Stimulated activated CD8-positive, alpha-beta memory T cell treated with anti-CD3 and anti-CD28 coated beads, Interleukin-12 subunit alpha, Interleukin-12 subunit beta, amount 100 ng/mL, for 24 hours (primary cell): Measurements from ENCODE around the gene IL9.

Experiments
- DNase-seq: peaks from one replicate; pipeline ENCODE4 v3.0.0-alpha.2; 2020; ENCODE audit errors: extremely low read depth

The IL9 gene

DNA sequence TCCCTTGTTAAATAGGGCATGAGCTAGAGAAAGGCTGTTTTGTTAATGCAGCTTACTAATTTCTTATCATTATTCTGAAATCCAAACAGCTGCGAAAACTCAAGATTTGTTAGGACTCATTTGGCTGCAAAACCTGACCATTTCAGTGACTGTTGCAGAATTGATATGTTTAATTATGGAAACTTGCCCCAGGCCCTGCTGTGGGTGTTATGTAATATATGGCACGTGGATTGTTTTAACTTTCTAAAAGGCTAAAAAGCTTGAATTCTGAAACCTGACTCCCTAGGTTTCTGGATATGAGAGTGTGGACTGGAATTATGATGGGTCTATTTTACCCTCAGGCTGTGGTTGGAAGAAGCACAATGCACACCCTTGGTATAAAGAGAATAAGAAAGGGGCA lies 4.4 kb downstream of the IL9 start:
- no peak for DNase-seq

DNA sequence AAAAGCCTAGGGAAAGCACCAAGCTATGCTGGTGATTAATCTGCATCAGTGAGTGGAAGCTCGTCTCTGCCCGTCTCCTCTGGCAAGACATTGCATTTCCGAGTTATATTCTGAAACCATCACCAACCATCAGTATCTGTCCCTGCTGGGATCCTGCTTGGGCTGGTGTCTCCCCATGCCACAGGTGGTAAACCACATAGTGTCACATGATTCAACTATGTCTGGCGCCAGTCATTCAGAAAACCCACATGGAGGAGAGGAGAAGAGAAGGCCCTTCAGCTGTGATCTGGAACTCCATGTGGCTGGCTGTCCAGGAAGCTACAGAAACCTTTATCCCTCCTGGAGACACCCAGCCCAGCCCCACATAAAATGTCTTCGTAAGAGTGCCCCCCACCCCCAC lies 4.8 kb downstream of the IL9 start:
- no peak for DNase-seq

DNA sequence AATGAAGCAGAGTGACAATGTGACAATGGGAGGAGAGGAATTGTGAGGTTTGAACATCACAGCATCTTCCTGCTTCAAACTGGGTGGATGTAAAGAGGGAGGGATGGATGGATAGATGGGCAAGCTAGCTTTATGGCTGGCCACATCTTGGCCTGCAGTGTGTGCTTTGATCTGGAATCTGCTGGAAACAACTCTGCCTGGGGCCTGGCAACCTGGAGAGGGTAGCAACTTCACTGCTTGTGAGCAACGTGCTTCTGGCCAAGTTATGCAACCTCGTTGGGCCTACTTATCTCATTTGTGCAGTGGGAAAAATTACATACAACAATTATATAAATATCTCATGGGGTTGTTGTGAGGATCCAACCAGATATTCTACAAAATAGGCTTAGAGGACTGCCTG lies 5.3 kb downstream of the IL9 start:
- DNase-seq, result no peak

DNA sequence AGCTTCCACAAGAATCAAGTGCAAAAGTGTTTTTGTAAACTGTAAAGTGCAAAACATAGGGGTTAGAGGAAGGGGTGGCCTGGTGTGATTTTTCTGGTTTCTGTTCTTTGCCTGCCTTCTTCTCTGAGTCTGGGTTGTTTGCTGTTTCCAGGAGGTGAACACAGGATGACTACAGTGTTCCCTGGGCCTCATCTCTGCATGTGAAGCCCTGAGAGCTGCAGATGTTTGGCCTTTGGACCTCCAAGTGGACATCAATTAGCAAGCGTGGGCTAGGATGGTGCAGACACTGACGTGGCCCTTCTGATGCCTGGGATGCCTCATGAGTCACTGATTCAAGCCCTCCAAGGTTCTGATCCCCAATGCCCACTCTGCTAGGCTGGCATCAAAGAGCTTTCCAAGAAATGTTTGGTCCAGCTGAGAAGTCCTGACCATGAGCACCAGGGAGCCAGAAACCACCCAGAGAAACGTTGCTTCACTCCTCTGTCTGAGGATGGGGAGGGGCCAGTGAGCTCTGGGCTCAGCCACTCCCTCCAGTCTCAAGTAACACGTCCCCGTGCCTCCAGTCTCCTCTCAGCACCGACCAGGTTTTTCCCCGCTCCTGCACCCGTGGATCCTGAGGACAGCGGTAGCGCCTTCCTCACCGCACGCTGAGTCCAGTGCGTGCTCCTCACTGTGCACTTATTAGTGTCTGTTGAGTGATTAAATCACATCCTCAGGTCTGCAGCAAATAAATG lies 7.6 kb downstream of the IL9 start:
- no peak for DNase-seq

DNA sequence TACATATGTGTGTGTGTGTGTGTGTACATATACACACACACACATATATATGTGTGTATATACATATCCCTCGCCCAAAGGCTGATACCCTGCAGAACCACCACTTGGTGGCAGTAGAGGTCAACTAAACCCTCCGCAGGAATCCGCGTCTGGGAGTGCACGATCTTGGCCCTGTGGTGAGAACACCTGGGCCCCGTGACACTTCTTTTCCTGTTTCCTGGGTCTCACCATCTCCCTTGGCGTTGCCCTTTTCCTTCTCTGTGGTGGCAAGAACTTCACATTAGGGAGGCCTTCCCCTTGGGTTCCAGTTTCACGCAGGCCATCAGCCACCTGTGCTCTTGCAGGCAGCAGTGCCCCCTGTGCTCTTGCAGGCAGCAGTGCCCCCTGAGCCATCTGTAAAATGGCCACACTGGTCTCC lies 8.2 kb downstream of the IL9 start:
- DNase-seq, result no peak

DNA sequence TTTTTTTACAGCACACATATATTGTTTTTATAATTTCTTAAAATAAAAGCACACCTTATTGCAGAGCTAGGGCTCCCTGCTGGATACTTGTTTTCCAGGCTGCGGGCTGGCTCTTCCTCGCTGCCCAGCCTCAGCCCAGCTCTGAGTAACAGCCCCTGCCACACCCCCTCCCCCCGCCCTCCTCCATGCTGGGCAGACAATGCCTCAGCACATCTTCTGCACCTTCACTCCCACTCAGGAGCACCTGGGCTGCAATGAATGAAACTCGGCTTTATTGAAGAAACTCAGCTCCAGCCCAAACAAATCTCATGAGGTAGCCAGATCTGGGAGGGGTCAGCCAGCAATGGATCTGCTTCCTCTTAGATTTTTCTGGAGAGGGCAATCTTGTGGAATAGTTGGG lies 9.5 kb downstream of the IL9 start:
- DNase-seq, result no peak

DNA sequence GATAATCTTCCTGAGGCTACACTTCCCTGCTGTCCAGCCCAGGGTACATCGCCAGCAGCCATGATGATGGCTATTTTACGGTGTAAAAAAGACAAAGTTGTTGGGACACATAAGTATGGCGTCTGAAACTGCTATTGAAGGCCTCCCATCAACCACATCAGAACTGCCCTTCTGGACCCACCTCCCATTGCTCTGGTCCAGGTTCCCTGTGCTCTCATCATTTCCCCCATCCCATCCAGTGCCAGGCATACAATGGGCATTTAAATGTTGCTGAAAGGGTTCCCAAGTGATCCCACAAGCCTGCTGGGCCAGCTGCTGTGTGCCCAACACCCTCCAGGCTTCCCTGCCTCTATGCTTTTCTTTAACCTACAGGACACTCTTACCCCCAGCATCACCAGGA lies 10.6 kb downstream of the IL9 start:
- no peak for DNase-seq

DNA sequence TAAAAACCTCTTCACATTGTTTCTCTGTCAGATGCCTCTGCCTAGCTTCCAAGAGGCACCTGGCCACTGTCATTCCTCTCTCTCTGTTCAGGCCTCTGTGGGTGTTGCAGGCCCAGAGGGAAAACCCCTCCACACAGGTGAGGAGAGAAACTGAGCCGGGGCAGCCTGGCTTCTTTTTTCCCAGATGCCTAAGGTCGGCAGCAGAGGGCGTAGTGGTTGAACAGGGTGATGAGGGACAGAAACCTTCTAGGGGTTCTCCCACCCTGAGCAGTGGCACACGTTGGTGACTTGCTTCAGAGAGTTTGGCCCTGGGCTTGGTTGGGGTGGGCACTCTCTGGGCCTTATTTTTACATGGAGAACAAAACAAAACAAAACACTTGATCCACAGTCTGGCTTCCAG lies 12.2 kb downstream of the IL9 start:
- no peak for DNase-seq

DNA sequence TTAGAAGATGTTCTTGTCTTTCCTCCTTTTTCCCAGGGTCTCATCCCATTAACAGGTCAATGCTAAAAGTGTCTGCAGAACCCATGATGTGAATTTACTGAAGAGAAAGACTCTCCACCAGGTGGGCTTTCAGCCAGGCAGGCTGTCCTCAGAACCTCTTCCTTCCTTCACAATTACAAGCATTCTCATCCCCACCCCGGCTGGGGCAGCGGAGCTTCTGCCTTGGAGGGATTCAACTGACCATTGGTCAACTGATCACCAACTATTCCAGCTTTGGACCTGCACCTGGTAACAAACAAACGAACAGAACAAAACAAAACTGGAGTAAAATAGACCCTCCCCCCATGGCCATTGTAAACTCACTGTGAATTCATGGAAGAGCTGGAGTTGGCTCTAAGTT lies 12.6 kb downstream of the IL9 start:
- DNase-seq, result no peak

DNA sequence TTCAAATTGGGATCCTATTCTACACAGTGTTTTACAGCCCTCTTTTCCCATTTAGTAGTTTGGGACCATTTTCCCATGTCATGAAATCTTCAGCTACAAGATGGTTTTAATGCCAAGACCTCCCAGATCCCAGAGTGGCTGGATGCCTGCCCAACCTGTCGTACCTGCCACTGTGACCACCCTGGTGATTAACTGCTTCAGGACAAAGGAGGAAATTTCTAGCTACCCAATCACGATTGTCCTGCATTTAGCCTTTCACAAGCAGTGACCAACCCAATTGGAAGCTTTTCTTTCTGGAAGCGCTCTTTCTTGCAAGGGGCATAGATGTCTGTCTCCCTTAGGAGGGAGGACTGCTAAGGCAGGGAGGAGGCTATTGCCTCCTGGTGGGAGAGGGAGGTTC lies 13.8 kb downstream of the IL9 start:
- no peak for DNase-seq

DNA sequence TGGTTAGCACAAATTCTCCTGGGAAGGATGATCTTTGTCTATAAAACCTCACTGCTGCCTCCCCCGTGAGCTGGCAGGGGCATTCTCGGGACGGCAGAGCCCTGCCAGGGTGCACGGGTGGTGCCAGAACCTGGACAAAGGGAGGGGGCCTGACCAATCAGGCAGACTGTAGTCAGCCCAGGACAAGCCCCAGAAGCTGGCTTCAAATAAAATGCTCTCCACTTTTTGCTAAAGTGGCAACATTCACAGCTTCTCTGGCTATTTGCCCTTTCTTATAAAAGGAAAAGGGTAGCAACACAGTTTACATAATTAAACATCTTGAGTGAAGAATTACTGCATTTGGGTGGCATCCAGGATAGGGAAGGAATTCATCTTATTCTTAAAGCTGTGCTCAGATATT lies 14.4 kb downstream of the IL9 start:
- DNase-seq, result no peak

DNA sequence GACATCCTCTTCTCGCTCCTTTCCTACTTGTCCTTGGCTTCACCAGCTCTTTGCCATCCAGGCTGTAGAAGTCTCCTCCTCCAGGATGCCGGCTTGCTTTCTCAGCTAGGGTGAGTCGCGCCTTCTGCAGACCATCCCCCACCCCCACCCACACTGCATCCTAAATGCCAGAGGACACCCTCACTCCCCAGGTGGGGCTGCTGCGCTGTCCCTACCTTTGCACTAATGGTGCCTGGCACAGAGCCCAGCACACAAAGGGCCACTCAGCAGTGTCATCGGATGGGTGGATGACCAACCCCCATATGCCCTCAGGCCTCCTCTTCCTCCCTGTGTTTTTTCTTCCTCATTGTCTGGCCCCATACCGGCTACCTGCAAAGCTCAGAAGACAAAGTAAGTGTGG lies 14.8 kb downstream of the IL9 start:
- no peak for DNase-seq

DNA sequence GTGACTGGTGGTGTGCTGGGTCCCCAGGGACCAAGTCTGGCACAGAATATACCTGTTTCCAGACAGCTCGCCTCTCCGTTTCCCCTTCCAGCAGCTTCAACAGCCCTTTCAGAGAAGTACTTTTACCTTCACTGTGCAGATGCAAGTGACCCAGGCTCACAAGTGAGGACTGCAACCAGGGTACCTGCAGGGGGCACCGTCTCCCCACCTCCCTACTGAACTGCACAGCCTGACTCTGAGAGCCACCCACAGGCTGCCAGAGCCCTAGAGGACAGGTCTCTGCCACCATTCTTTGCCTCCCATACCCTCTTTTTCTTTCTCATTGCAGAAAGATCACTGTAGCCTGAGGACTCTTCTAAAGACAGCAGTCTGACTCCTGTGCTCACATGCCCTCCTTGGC lies 15.4 kb downstream of the IL9 start:
- no peak for DNase-seq

DNA sequence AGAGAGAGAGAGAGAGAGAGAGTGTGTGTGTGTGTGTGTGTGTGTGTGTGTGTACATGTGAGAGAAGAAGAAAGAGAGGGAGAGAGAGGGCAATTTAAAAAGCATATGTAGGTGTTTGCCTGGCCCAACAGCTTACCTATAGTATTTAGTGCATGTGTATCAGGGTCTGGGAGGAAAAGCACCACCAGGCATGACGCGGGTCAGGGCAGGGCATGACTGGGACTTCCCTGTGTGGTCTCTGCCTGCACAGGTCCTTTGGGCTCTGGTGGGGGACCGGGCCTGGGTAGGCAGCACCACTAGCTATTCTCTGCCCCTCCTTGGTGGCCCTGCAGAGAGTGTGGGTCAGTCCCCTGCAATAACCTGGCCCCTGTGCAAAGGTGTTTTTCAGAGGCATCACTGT lies 16.1 kb downstream of the IL9 start:
- DNase-seq, result no peak

DNA sequence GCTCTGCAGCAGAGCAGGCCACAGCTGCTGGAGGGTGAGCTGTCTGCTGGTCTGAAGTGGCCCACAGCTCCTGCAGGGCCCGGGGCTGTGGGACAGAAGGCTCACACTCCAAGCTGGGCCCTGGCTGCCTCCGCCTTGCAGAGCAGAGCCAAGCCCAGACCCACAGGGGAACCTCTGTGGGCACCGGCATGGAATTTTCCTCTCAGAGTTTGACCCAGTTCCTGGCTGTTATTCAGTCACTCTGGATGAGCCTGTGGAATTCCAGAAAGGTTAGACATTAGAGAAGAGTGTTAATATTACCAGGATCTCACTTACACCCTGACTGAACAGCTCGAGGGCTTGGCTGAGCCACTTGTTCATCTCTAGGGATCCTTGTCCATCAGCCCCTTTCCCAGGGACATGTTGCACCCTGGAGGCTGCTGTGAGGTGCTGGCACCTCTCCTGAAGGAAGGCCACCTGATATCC lies 17.5 kb downstream of the IL9 start:
- no peak for DNase-seq

DNA sequence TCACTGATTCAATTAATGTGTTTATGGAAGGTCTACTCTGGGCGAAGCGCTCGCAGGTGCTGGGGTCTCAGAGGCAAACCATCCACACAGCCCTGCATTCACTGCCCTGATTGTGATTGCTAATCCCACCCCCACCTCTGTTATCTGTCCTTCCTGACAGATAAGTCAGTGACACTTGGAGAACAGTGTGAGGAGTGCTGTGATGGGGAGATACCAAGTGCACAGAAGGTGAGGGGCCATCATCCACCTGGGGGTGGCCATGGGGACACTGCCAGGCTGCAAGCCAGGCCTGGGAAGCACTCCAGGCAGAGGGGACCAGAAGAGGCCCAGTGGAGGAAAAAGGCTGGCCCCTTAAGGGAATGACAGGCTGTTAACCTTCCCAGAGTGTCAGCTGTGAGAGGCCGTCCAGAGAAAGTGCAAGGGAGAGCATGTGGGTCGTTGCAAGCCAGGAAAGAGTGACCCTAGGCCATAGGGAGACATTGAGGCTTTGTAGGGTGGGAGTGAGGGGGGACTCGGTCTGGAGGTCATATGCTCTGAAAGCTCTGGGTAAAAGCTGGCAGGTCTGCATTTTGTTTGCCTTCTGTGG lies 18.0 kb downstream of the IL9 start:
- DNase-seq, result no peak

DNA sequence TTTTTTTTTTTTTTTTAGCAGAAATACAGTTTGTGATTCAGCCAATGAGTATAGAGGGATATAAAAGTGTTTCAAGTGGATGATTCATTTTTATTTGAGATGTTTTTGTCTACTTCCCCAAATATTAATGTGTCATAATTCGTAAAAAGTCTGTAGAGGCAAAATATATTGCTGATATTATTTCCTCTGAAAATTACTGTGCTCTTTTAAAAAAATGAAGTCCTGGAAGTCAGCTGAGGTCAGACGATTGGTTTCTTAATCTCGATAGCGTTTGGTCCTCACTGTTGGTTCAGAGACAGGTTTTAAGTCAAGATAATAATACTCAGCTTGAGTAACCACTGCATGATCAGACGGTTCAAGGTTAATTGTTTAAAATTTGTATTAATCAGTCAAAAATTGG lies 19.5 kb downstream of the IL9 start:
- no peak for DNase-seq

DNA sequence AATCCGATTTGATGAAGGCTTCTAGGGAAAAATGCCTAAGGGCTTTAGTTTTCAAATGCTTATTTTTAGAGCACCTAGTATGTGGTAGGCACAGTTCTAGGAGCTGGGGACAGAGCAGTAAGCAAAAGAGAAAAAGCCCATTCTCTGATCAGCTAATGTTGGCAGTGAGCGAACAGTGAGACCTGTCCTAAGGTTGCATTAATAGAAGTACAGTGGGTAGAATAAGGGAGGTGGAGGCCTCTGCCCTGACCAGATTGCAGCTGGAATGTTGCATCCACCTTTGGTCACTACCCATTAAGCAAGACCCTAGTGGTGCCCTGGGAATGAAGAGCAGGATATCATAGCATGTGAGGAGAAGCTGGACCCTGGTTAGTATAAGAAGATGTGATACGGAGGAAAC lies 20.1 kb downstream of the IL9 start:
- DNase-seq, result no peak

DNA sequence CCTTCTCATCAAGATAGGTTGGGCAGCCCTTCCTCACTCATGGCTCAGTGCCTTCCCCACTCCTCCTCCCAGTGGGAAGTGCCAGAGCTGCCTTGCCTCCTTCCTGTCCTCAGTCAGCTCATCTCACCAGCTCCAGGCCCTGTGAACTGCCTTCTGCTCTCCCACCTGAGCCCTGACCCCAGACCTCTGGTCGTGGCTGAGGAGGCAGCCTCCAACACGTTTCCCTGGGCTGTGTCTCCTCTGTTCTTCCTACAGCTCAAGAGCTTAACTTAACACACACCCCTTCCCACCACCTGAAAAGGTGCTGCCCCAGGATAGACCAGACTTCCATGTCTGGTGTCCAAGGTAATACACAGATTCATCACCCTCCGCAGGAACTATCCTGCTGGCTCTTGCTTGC lies 21.2 kb downstream of the IL9 start:
- no peak for DNase-seq

DNA sequence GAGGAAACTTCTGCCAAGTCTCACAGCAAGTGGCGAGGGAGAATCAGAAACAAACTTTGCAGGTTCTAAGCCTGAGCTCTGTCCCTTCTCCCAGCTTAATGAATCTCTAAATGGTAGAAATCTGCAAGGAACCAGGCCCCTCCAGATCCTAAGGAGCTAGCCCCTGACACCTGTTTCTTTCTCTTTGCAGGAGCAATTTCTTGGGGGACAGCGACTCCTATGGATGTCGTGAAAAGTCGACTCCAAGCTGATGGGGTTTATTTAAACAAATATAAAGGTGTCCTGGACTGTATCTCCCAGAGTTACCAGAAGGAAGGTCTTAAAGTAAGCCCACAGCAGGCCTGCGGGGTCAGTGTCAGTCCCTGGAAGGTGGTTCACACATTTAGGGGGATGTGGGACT lies 21.8 kb downstream of the IL9 start:
- DNase-seq, result no peak

DNA sequence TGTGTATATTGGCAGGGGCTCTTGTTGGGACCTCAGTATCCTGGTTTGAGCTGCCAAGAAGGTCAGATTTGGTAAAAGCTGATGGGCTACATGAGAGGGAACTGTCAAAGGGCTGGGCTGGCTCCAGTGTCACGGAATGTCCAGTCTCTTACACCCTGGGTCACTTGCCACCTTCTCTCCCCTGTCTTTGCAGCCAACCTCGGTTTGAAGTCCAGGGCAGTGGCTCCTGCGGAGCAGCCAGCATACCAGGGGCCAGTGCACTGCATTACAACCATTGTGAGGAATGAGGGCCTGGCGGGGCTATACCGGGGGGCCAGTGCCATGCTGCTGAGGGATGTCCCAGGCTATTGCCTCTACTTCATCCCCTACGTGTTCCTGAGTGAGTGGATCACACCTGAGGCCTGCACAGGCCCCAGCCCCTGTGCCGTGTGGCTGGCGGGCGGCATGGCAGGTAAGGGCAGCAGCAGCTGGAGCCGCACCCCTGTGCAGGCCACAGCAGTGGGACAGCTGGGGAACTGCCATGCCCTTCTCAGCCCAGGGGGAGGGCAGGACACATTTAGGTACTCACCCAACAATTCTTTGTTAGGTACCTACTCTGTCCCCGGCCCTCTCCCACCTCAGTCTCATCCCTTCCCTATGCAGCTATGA lies 24.2 kb downstream of the IL9 start:
- DNase-seq, result no peak

DNA sequence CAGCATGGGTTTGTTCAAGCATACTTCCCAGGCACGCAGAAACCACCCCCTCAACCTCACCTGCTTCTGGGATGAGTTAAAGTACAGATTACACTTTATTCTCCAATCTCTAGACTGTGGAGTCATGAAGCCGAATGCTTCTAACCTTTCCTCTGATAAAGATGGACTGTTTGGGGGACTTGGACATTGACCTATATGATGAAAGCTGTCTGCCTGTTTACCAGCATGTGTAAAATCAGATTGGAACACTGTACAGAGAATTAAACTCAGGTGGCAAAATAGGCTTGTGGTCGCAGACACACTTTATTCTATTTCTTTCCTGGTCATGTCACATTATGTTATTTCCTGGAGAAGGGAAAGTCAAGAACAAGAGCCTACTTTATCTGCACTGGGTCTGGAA lies 25.7 kb downstream of the IL9 start:
- DNase-seq, result no peak

DNA sequence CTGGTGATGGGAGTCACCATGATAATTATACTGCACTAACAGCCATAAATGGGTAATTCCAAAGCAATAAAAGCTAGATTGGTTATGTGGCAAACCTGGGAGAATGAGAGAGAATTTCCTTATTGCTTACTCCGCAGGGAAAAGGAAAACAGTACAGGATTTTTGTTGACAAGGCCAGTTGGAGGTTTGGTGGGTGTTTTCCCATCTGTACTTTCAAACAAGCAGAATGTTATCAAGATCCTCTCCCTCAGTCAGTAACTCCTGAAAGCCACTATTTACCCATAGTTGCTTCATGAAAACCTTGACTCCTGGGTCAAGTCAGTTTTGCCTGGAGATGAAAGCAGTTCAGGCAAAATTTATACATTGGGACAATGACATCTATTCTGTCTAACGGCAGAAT lies 26.4 kb downstream of the IL9 start:
- DNase-seq, result no peak

DNA sequence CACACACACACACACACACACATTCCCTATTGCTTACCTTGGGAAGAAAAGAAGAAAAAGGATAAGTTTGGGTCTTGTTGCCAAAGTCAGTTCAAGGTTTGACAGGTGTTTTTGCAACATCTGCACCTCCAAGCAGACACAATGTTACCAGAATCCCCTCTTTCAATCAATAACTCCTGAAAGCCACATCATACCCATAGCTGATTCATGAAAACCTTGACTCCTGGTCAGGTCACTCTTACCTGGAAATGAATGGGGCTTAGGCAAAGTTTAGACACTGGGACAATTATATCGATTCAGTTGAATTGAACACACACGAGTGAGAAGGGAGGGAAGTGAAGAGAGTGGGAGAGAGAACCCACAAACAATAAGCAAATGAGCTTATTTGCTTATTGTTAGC lies 27.0 kb downstream of the IL9 start:
- no peak for DNase-seq
